ENCODE data around the gene GRM7.

The GRM7 gene

GRCh38 chr3:7421065-7421464 is 560.1 kb downstream of the GRM7 start:
- DNase-seq = peak; percentile 1

- no peak for DNase-seq
Observed at GRCh38 chr3:7423036-7423435, 562.1 kb downstream of the GRM7 start.

GRCh38 chr3:7423995-7424394 is 563.1 kb downstream of the GRM7 start:
- no peak for DNase-seq

- DNase-seq = no peak
Observed at GRCh38 chr3:7428206-7428718, 567.3 kb downstream of the GRM7 start.

- DNase-seq = no peak
Observed at GRCh38 chr3:7432610-7433009, 571.7 kb downstream of the GRM7 start.

- no peak for DNase-seq
Observed at GRCh38 chr3:7433073-7433472, 572.2 kb downstream of the GRM7 start.

- DNase-seq = no peak
Observed at GRCh38 chr3:7436542-7436941, 575.6 kb downstream of the GRM7 start.

GRCh38 chr3:7437231-7437630 is 576.3 kb downstream of the GRM7 start:
- DNase-seq = no peak

GRCh38 chr3:7439101-7439680 is 578.3 kb downstream of the GRM7 start:
- no peak for DNase-seq

GRCh38 chr3:7444886-7445285 is 584.0 kb downstream of the GRM7 start:
- no peak for DNase-seq

- no peak for DNase-seq
Observed at GRCh38 chr3:7445331-7445730, 584.4 kb downstream of the GRM7 start.

GRCh38 chr3:7447197-7447769 is 586.4 kb downstream of the GRM7 start:
- no peak for DNase-seq

- DNase-seq = no peak
Observed at GRCh38 chr3:7456386-7456785, 595.5 kb downstream of the GRM7 start.

- no peak for DNase-seq
Observed at GRCh38 chr3:7461202-7461825, 600.4 kb downstream of the GRM7 start.

- no peak for DNase-seq
Observed at GRCh38 chr3:7469866-7470265, 609.0 kb downstream of the GRM7 start.

GRCh38 chr3:7484636-7485035 is 623.7 kb downstream of the GRM7 start:
- peak; percentile 10 for DNase-seq

- DNase-seq = no peak
Observed at GRCh38 chr3:7487763-7488162, 626.8 kb downstream of the GRM7 start.

GRCh38 chr3:7489417-7489816 is 628.5 kb downstream of the GRM7 start:
- no peak for DNase-seq

- DNase-seq = no peak
Observed at GRCh38 chr3:7498715-7499114, 637.8 kb downstream of the GRM7 start.

- no peak for DNase-seq
Observed at GRCh38 chr3:7503431-7503830, 642.5 kb downstream of the GRM7 start.

- DNase-seq = peak; percentile 72
Observed at GRCh38 chr3:7504886-7505775, 644.2 kb downstream of the GRM7 start.

- DNase-seq = no peak
Observed at GRCh38 chr3:7506606-7507180, 645.8 kb downstream of the GRM7 start.

GRCh38 chr3:7508821-7509220 is 647.9 kb downstream of the GRM7 start:
- no peak for DNase-seq
